Large intestine (tissue), 12 donors: ENCODE measurements around the gene DESI2. TPM values are rescaled to one million over a fixed set of nuclear protein-coding genes. Genes with fewer than 3 reads are reported as not detected.

Experiments
- DNase-seq, 2 donors: peaks; one replicate each; pipeline versions ENCODE4 v3.0.0 to v3.0.0-alpha.2; 2013
- H3K27ac ChIP-seq: one replicate; pipeline ENCODE4 v1.5.1; 2013; ENCODE audit warnings: low read length
- H3K27me3 ChIP-seq: 2 replicates; pipeline ENCODE4 v1.6.1; 2013; ENCODE audit warnings: low read length; ENCODE audit not compliant: control insufficient read depth, insufficient read depth
- H3K36me3 ChIP-seq: 2 replicates; pipeline ENCODE4 v1.6.1; 2013; ENCODE audit warnings: low read length; ENCODE audit not compliant: control insufficient read depth, insufficient read depth
- H3K4me1 ChIP-seq: one replicate; pipeline ENCODE4 v1.6.1; 2013; ENCODE audit warnings: low read length; ENCODE audit not compliant: control insufficient read depth, insufficient read depth
- H3K4me3 ChIP-seq: one replicate; pipeline ENCODE4 v1.5.1; 2013; ENCODE audit warnings: low read length
- H3K9me3 ChIP-seq: one replicate; pipeline ENCODE4 v1.6.1; 2013; ENCODE audit warnings: mild to moderate bottlenecking, low read depth, low read length, moderate library complexity; ENCODE audit not compliant: control insufficient read depth
- WGBS: methylation state at CpG from one replicate; pipeline ENCODE4 v1.1.5; 2013; ENCODE audit warnings: low lambda C conversion rate; ENCODE audit not compliant: insufficient coverage; 5-methylcytosine and 5-hydroxymethylcytosine counted together
- long read RNA-seq, 11 donors: transcript quantifications; one replicate each; lab custom pipeline, GENCODE V29; 2026
- polyA plus RNA-seq: library from polyadenylated mRNA; unstranded; fragments of 120-200 nt; gene quantifications from one replicate; pipeline ENCODE4 v1.2.1, GENCODE V29; 2013

Gene DESI2
- 28.3 TPM for polyA plus RNA-seq
- long read RNA-seq, donor 1, full-length matches to known transcripts: 1 of 1 reads
- long read RNA-seq, donor 1, partial matches to known transcripts: 0 of 1 reads
- long read RNA-seq, donor 1, other reads (novel, unspliced or antisense): 0 of 1 reads
- long read RNA-seq, donor 2, full-length matches to known transcripts: 7 of 7 reads
- long read RNA-seq, donor 2, partial matches to known transcripts: 0 of 7 reads
- long read RNA-seq, donor 2, other reads (novel, unspliced or antisense): 0 of 7 reads
- long read RNA-seq, donor 3: 0 reads
- long read RNA-seq, donor 4: 0 reads
- long read RNA-seq, donor 5, full-length matches to known transcripts: 5 of 5 reads
- long read RNA-seq, donor 5, partial matches to known transcripts: 0 of 5 reads
- long read RNA-seq, donor 5, other reads (novel, unspliced or antisense): 0 of 5 reads
- long read RNA-seq, donor 6, full-length matches to known transcripts: 12 of 32 reads
- long read RNA-seq, donor 6, partial matches to known transcripts: 20 of 32 reads
- long read RNA-seq, donor 6, other reads (novel, unspliced or antisense): 0 of 32 reads
- long read RNA-seq, donor 7, full-length matches to known transcripts: 7 of 7 reads
- long read RNA-seq, donor 7, partial matches to known transcripts: 0 of 7 reads
- long read RNA-seq, donor 7, other reads (novel, unspliced or antisense): 0 of 7 reads
- long read RNA-seq, donor 8, full-length matches to known transcripts: 8 of 8 reads
- long read RNA-seq, donor 8, partial matches to known transcripts: 0 of 8 reads
- long read RNA-seq, donor 8, other reads (novel, unspliced or antisense): 0 of 8 reads
- long read RNA-seq, donor 9, full-length matches to known transcripts: 7 of 7 reads
- long read RNA-seq, donor 9, partial matches to known transcripts: 0 of 7 reads
- long read RNA-seq, donor 9, other reads (novel, unspliced or antisense): 0 of 7 reads
- long read RNA-seq, donor 10, full-length matches to known transcripts: 10 of 15 reads
- long read RNA-seq, donor 10, partial matches to known transcripts: 0 of 15 reads
- long read RNA-seq, donor 10, other reads (novel, unspliced or antisense): 5 of 15 reads
- long read RNA-seq, donor 11, full-length matches to known transcripts: 6 of 6 reads
- long read RNA-seq, donor 11, partial matches to known transcripts: 0 of 6 reads
- long read RNA-seq, donor 11, other reads (novel, unspliced or antisense): 0 of 6 reads

DNA sequence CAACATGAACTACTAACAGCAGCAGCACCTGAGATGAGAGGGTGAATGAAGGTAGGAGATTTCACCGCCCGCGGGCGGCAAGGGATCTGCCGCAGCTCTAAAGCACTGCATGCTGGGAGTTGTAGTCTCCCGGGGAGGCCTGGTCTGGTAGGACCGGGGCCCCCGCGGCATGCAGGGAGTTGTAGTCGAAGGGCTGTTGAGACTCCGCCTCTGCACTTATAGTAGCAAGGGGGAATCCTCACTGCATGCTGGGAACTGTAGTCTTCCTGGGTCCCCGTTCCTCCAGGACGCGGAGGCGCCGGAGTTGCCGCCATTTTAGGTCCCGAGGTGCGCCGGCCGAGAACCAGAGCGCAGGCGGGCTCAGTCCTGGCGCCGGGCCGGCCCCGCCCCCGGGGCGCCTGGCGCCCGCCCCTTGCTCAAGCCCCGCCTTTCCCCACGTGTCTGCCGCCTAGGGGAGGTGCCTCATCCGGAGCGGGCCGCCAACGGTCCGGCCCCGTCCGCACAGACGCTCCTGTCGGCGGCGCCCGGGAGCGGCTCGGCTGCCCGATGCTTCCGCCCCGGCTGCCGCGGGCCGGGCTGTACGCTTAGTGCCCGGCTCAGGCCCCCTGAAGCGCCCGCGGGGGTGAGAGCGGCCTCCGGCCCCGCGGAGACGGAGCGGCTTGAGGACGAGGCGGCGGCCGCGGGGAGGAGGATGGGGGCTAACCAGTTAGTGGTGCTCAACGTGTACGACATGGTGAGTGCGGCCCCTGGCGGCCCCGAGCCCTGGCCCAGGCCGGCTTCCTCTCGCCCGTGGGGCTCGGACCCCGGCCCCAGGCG, at the start of gene DESI2:
Gene DESI2 (plus strand): TSS at position 504 of the 816 bp plus-strand sequence. CDS start 188 bp downstream, at position 692.
- H3K27me3 ChIP-seq: no peaks in the 10 kb centered on the region
- peak within 1 kb of the TSS; percentile 77 for H3K27ac ChIP-seq
- peak; percentile 100 for DNase-seq
- WGBS: no CpG with 5 or more reads among the region's 81 CpGs
- peaks cover 19% of the 10 kb centered on the region for H3K4me1 ChIP-seq
- peaks cover 5% of the 10 kb centered on the region for H3K36me3 ChIP-seq
- peak within 1 kb of the TSS; percentile 84 for H3K4me3 ChIP-seq
- no peaks in the 10 kb centered on the region for H3K9me3 ChIP-seq

DNA sequence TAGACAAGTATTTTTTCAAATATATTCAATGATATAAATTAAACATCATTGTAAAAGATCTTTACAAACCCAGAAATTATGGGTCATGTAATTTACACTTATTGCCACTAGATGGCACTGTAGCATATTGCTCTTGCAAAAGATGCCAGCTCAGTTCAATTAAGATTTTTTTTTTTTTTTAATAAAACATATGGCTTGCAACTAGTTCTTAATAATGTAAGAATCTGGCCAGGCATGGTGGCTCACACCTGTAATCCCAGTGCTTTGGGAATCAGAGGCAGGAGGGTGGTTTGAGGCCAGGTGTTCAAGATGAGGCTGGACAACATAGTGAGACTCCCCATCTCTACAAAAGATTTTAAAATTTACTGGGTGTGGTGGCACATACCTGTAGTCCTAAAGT, 49.4 kb upstream of the DESI2 start:
- no peak overlapping the region for H3K4me3 ChIP-seq
- H3K27ac ChIP-seq: no peak overlapping the region
- H3K4me1 ChIP-seq: no peaks in the 10 kb centered on the region
- no peaks in the 10 kb centered on the region for H3K9me3 ChIP-seq
- no peaks in the 10 kb centered on the region for H3K27me3 ChIP-seq
- peak in 1 of 2 donors; percentile 2 for DNase-seq
- H3K36me3 ChIP-seq: no peaks in the 10 kb centered on the region

DNA sequence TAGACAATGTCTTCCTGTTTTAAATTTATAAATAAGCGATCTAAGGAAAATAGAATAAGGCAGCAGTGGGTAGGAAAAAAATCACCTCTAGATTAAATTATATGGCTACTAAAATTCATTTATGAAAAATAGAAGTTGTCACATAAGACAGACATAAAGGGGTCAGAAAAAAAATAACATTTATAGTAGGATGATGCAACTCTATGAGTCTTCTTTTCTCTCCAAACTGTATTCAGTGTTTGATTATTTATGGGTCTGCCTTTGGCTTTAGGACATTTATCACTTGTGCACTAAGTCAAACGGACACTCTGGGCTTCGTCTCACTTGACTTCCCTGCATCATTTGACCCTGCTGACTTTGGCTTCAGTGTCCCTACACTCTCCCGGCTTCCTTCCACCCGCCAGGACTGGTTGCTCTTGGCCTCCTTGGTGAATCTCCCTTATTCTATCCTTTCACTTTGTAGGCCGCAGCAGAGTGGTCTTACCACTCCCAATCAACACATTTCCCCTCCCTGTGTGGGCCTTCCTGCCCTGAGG, 47.0 kb upstream of the DESI2 start:
- Histone ChIP-seq H3K36me3 (no peaks in the 10 kb centered on the region), H3K27ac (no peak overlapping the region), H3K4me1 (no peaks in the 10 kb centered on the region), H3K9me3 (no peaks in the 10 kb centered on the region), H3K27me3 (no peaks in the 10 kb centered on the region), H3K4me3 (no peak overlapping the region)
- WGBS: 96% methylated on average over 4 of the region's 6 CpGs
- DNase-seq: no peak

DNA sequence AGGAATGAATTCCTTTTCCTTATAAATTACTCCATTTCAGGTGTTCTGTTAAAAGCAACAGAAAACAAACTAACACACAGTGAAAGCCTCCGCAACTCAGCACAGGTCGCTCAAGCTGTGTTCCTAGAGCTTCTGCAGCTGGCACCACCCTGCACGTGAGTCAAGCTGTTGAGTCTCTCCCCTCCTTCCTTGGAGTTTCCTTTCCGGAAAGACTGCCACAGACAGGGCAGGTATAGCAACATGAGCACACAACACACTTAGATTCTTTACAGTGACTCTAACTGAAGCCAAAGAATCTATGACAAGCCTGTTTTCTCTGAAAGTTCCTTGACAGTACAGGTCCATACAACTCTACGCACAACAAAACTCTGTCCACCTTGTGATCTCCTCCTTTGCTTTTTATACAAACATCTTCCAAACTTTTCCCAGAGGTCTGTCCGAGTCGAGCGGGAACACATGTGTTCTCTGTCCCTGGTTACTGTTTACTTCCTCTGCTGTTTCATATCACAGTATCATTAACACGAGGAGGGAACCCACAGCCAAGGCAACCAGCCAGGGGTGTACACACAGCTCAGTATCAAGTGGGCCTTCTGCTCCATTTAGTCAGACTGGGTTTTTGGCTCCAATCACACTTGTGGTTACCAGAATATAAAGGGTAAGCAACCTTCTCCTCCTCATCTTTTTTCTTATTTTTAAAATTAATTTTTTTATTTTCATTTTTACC, 38.7 kb upstream of the DESI2 start:
- H3K4me3 ChIP-seq: no peak overlapping the region
- no peak for DNase-seq
- no peaks in the 10 kb centered on the region for H3K9me3 ChIP-seq
- H3K4me1 ChIP-seq: no peaks in the 10 kb centered on the region
- no peaks in the 10 kb centered on the region for H3K36me3 ChIP-seq
- no CpG with 5 or more reads among the region's 9 CpGs for WGBS
- H3K27me3 ChIP-seq: no peaks in the 10 kb centered on the region
- H3K27ac ChIP-seq: no peak overlapping the region

DNA sequence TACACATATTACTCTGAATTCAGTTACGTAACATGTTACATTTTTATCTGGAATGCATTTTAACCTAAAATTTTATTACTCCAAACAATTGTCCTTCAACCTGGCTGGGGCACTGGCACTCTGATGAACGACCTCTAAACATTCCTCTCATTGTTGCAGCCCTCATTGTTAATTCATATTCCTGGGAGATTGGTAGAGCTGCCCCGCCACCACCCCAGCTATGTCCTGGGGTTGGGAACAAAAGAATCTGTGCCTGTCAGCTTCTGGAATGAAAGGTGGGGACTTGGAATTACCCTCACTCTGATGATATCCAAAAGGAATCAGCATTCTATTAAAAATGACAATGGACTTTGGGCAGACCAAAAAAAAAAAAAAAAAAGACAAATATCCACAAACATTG, 38.0 kb upstream of the DESI2 start:
- no peaks in the 10 kb centered on the region for H3K36me3 ChIP-seq
- no peaks in the 10 kb centered on the region for H3K4me1 ChIP-seq
- no peak for DNase-seq
- no peaks in the 10 kb centered on the region for H3K27me3 ChIP-seq
- no CpG with 5 or more reads among the region's 3 CpGs for WGBS
- no peak overlapping the region for H3K27ac ChIP-seq
- no peaks in the 10 kb centered on the region for H3K9me3 ChIP-seq
- H3K4me3 ChIP-seq: no peak overlapping the region

DNA sequence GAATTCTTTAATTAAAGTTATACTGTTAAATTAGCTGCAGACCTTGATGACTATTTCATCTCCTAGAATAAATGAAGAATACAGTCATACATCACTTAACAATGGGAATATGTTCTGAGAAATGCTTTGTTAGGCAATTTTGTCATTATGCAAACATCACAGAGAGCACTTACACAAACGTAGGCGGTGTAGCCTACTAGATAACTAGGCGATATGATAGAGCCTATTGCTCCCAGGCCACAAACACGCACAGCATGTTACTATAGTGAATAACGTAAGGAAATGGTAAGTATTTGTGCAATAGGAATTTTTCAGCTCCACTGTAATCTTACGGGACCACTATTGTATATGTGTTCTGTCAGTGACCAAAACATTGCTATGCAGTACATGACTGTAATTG, 37.6 kb upstream of the DESI2 start:
- WGBS: no CpG with 5 or more reads among the region's 6 CpGs
- no peak overlapping the region for H3K27ac ChIP-seq
- H3K9me3 ChIP-seq: no peaks in the 10 kb centered on the region
- no peak overlapping the region for H3K4me3 ChIP-seq
- peak in 1 of 2 donors; percentile 20 for DNase-seq
- H3K36me3 ChIP-seq: no peaks in the 10 kb centered on the region
- no peaks in the 10 kb centered on the region for H3K4me1 ChIP-seq
- no peaks in the 10 kb centered on the region for H3K27me3 ChIP-seq

DNA sequence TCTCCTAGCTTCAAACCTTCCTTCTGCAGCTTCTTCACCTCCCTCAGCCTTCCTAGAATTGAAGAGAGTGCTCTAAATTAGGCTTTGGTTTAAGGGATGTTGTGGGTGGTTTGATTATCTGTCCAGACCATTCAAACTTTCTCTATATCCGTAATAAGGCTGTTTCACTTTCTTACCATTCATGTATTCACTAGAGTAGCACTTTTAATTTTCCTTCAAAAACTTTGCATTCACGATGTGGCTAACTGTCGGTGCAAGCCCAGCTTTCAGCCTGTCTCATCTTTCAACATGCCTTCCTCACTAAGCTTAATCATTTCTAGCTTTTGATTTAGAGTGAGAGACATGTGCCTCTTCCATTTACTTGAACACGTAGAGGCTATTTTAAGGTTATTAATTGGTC, 26.2 kb upstream of the DESI2 start:
- no peak overlapping the region for H3K4me3 ChIP-seq
- H3K4me1 ChIP-seq: peaks cover 4% of the 10 kb centered on the region
- 100% methylated on average over 3 of the region's 4 CpGs for WGBS
- H3K36me3 ChIP-seq: no peaks in the 10 kb centered on the region
- no peak for DNase-seq
- no peaks in the 10 kb centered on the region for H3K9me3 ChIP-seq
- no peaks in the 10 kb centered on the region for H3K27me3 ChIP-seq
- no peak overlapping the region for H3K27ac ChIP-seq

DNA sequence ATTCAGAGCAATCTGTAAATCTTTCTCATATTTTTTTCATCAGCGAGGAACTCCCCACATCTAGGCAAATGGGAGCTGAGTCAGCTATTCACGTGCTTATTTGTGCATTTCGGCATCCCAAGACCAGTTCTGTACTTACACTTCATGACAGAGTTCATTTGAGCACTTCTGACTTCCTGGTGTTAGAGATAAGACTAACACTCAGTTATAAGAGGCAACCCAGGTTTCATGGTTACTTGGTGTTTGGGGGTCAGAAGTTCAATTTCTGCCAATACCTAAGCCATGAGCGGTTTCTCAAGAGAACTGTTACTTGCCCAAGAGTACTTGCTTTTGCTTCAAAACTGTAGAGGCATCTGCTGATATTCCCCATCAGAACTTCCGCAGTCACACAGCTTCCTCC, 24.1 kb upstream of the DESI2 start:
- DNase-seq: peak; percentile 37 to 75
- H3K4me1 ChIP-seq: peaks cover 4% of the 10 kb centered on the region

DNA sequence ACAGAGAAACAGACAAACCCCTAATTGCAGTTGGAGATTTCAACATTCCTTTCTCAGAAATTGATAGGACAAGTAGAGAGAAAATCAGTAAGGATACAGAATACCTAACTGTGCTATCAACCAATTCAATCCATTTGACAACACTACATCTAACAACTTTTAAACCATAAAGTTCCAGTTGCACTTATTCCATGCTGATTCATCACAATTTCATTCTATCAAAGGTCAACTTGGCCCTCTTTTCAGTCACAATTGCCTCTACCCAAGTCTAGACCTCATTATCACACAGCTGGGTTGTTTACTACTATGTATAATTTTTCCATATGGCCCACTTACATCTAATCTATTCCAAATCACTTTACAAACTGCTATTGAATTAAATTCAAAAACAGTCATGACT, 19.8 kb upstream of the DESI2 start:
- Histone ChIP-seq H3K36me3 (no peaks in the 10 kb centered on the region), H3K4me3 (no peak overlapping the region), H3K27ac (no peak overlapping the region), H3K4me1 (peaks cover 4% of the 10 kb centered on the region), H3K27me3 (no peaks in the 10 kb centered on the region), H3K9me3 (no peaks in the 10 kb centered on the region)
- DNase-seq: peak in 1 of 2 donors; percentile 3

More for the DNA sequence above, 24.1 kb upstream of the DESI2 start:
- no peak overlapping the region for H3K4me3 ChIP-seq
- H3K36me3 ChIP-seq: no peaks in the 10 kb centered on the region
- no peak overlapping the region for H3K27ac ChIP-seq
- WGBS: 83% methylated on average over 1 of the region's 5 CpGs
- H3K9me3 ChIP-seq: no peaks in the 10 kb centered on the region
- H3K27me3 ChIP-seq: no peaks in the 10 kb centered on the region
